SW480 (cell line): ENCODE data around the gene PRKX.
"Not testable (repeated sequence)": the region's sequence is repeated elsewhere in the genome, so short reads cannot be mapped to it uniquely, and the experiment has no call there.

Experiments used
- DNase-seq: peaks from one replicate; pipeline ENCODE4 v3.0.0-alpha.2; 2016; ENCODE audit warnings: low spot score

PRKX gene

DNA sequence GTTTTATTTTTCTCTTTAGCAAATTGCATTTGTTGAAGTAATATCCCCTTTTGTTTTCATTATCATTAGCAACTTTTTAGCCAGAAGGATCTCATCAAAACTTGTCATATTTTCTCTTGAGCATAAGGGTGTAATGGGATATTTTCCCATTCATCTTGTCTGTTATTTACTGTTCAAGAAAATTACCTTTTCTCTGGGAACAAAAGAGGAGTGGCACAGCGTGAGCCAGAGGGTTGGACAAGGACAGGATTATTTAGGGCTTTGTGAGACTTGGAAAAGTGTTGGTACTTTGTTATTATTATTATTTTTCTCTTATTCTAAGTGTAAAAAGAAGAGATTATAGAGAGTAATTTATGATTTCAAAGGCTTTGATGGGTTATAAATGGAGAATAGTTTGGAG, 135.9 kb downstream of the PRKX start:
- no peak for DNase-seq

DNA sequence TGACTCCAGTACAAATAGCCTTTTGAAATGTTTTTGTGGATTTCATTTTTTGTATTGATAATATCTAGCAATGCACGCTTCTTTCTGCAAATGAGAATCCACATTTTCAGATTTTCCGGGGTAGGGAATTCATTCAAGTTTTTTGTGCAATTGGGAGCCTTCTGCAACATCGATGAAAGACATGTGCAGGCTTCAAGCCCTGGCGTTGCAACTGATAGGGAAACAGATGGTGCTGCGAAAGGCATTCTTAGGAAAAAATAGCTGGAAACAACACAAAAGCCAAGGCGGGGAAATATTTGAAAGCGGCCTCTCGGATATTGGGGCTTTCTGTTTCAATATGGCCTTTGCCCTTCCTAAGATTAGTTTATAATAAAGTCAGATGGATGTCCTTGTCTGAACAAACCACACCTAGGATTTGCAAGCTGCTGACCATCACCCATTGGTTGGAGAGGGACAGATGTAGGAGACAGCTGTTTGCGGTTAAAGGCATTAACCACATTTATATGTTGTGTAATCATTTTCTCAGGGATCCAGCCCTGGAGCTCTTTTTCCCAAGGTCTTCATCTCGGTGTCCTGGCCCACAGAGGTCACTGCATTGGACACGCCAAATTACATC, 136.5 kb downstream of the PRKX start:
- DNase-seq, result peak; percentile 28

DNA sequence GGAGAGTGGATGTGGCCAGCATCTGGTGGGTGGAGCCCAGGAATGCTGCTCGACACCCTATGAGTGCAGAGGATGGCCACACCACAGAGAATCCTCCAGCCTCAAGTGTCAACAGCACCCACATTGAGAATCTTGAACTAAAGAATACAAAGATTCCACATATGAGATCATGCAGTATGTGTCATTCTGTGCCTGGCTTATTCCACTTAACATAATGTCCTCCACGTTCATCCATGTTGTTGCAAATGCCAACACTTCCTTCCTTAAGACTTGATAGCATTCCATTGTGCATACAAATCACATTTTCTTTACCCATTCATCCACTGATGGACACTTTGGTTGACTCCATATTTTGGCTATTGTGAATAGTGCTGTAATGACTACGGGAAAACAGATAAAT, 145.8 kb downstream of the PRKX start:
- no peak for DNase-seq

DNA sequence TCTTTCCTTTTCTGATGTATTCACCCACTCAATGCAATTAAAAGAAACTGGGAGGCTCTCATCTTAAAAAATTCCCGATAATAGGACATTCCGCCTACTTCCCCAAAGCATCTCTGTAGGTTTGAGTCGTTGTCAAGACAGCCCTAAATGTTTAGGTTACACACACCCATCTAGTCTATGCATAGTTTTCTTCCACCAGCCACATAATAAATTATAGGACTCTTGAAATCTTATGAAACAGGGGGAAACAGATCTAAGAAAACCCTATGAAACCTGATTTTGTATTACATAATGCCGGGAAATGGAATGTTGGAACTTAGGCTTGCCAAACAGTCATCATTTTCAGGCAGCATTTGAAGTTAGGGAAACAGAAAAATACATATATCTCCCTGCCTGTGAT, 150.0 kb downstream of the PRKX start:
- no peak for DNase-seq

DNA sequence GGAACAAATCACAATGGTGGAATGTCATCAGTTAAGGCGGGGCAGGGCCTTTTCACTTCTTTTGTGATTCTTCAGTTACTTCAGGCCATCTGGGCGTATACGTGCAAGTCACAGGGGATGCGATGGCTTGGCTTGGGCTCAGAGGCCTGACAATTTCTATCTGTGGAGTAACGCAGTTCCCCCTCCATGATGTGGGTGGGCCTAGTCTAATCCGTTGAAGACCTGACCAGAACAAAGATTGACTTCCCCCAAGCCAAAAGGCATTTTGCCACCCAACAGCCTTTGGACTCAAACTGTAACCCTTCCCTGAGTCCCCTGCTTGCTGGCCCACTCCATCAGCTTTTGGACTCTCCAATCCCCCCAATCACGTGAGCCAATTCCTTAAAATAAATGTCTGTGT, 153.4 kb downstream of the PRKX start:
- not testable (repeated sequence) for DNase-seq
